CD4-positive, CD25-positive, alpha-beta regulatory T cell (primary cell): Measurements from ENCODE around the gene AGFG1. TPM values are rescaled to one million over a fixed set of nuclear protein-coding genes. Genes with fewer than 3 reads are reported as not detected.
A peak's percentile ranks its signal among the peaks of the same experiment; 100 is the strongest.

Experiments used
- ATAC-seq, 2 donors: fragments of 150-1000 bp; cut with Tn5 transposase; one replicate each; pipeline ENCODE4 v1.10.0; 2021; ENCODE audit warnings: low read depth in 2 of 2, moderate number of reproducible peaks in 2 of 2, moderate library complexity in 1 of 2
- DNase-seq, 3 donors: peaks; one replicate each; pipeline versions ENCODE4 v3.0.0 to v3.0.0-alpha.2; 2012 to 2022; ENCODE audit warnings: mixed read lengths in 1 of 3
- H3K27ac ChIP-seq: one replicate; pipeline ENCODE4 v1.7.0; 2013; ENCODE audit warnings: mild to moderate bottlenecking, low read length; ENCODE audit not compliant: insufficient read depth, poor library complexity, severe bottlenecking
- H3K27me3 ChIP-seq: one replicate; pipeline ENCODE4 v1.7.0; 2013; ENCODE audit warnings: low read length; ENCODE audit not compliant: control insufficient read depth, insufficient read depth
- H3K36me3 ChIP-seq: one replicate; pipeline ENCODE4 v1.7.0; 2013; ENCODE audit warnings: mild to moderate bottlenecking, low read length, moderate library complexity; ENCODE audit not compliant: control insufficient read depth, insufficient read depth
- H3K4me1 ChIP-seq: 2 replicates; pipeline ENCODE4 v1.7.0; 2013; ENCODE audit warnings: mild to moderate bottlenecking, low read length; ENCODE audit not compliant: insufficient read depth, control insufficient read depth, poor library complexity, severe bottlenecking
- H3K4me3 ChIP-seq: one replicate; pipeline ENCODE4 v1.7.0; 2013; ENCODE audit warnings: low read depth, mild to moderate bottlenecking, low read length, moderate library complexity
- H3K9me3 ChIP-seq, 2 experiments: 1 replicate in 1 of 2; 2 replicates in 1 of 2; pipeline ENCODE4 v1.7.0; 2013; ENCODE audit warnings: low read length in 2 of 2, mild to moderate bottlenecking in 1 of 2, moderate library complexity in 1 of 2; ENCODE audit not compliant: control insufficient read depth in 2 of 2
- H3K27ac Mint-ChIP-seq, 3 donors: one replicate each; pipeline ENCODE4 v1.8.0; 2020 to 2022; ENCODE audit warnings: mild to moderate bottlenecking in 3 of 3, mixed read lengths in 3 of 3, moderate library complexity in 2 of 3
- H3K27me3 Mint-ChIP-seq: one replicate; pipeline ENCODE4 v1.8.0; 2022; ENCODE audit warnings: mild to moderate bottlenecking, mixed read lengths
- H3K36me3 Mint-ChIP-seq: one replicate; pipeline ENCODE4 v1.8.0; 2020; ENCODE audit warnings: mixed read lengths
- H3K4me1 Mint-ChIP-seq, 4 donors: one replicate each; pipeline ENCODE4 v1.8.0; 2020 to 2022; ENCODE audit warnings: mixed read lengths in 4 of 4, mild to moderate bottlenecking in 1 of 4
- H3K4me3 Mint-ChIP-seq, 4 donors: one replicate each; pipeline ENCODE4 v1.8.0; 2020 to 2022; ENCODE audit warnings: mild to moderate bottlenecking in 4 of 4, mixed read lengths in 4 of 4, moderate library complexity in 3 of 4
- H3K9me3 Mint-ChIP-seq, 7 donors: one replicate each; pipeline ENCODE4 v1.8.0; 2020 to 2022; ENCODE audit warnings: mixed read lengths in 7 of 7, mild to moderate bottlenecking in 3 of 7, moderate library complexity in 2 of 7
- polyA plus RNA-seq, 4 donors: library from polyadenylated mRNA; unstranded; fragments of 300-500 nt; fragmentation: Illumina TruSeq; gene quantifications; one replicate each; pipeline ENCODE4 v1.2.3, GENCODE V29; 2021
- total RNA-seq: library from RNA; stranded (reverse); gene quantifications from one replicate; pipeline ENCODE4 v1.2.3, GENCODE V29; 2022

Gene AGFG1
- total and polyA plus RNA-seq, 5 donors from 2014 or later: 14.9 to 64.0 (median 24.7) TPM

GRCh38 chr2:227442639-227443038 lies 29.3 kb upstream of the AGFG1 start:
- no peak overlapping the region for H3K27ac ChIP-seq
- no peaks in the 10 kb centered on the region for H3K27me3 ChIP-seq
- Mint-ChIP-seq H3K4me3 (no peak overlapping the region), H3K27ac (no peak overlapping the region), H3K36me3 (no peaks in the 10 kb centered on the region), H3K27me3 (no peaks in the 10 kb centered on the region), H3K4me1 (no peaks in the 10 kb centered on the region), H3K9me3 (no peaks in the 10 kb centered on the region)
- DNase-seq (no peak), ATAC-seq (no peak)
- no peaks in the 10 kb centered on the region for H3K4me1 ChIP-seq
- no peaks in the 10 kb centered on the region for H3K9me3 ChIP-seq
- H3K36me3 ChIP-seq: no peaks in the 10 kb centered on the region
- H3K4me3 ChIP-seq: no peak overlapping the region

DNA sequence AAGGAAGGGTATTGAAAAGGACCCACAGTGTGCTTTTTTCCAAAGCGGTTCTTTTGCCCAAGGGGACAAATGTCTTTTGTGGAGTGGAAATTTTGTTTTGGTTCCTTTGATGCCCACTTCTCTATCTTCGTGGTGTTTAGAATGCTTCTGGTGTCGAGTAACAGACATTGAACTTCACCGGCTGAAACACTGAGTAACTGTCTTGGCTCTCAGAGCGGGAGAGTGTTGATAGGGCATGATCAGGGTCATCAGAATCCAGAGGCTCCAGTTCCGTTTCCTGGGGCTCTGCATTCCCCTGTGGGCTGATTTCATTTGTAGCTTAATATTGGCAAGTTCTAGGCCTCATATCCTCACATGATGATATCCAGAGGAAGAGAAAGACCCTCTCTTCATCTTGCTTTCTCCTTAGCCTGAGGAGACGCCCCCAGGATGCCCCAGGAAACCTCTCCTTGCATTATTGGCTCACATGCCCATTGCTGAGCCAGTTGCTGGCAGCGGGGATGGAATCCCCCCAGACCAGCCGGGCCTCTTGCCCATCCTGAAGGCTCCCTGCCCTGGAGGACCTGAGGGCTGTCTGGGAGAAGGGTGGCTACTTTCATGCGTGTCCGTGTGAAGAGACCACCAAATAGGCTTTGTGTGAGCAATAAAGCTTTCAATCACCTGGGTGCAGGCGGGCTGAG lies 27.9 kb upstream of the AGFG1 start:
- no peak for ATAC-seq
- Histone ChIP-seq H3K27ac (no peak overlapping the region), H3K9me3 (no peaks in the 10 kb centered on the region), H3K4me3 (no peak overlapping the region), H3K27me3 (no peaks in the 10 kb centered on the region), H3K4me1 (no peaks in the 10 kb centered on the region), H3K36me3 (no peaks in the 10 kb centered on the region)
- Mint-ChIP-seq H3K4me1 (no peaks in the 10 kb centered on the region), H3K27me3 (no peaks in the 10 kb centered on the region), H3K27ac (no peak overlapping the region), H3K4me3 (no peak overlapping the region), H3K9me3 (no peaks in the 10 kb centered on the region), H3K36me3 (no peaks in the 10 kb centered on the region)
- DNase-seq: no peak

GRCh38 chr2:227447606-227448005 lies 24.4 kb upstream of the AGFG1 start:
- H3K4me1 Mint-ChIP-seq: no peaks in the 10 kb centered on the region
- H3K36me3 Mint-ChIP-seq: no peaks in the 10 kb centered on the region
- no peaks in the 10 kb centered on the region for H3K27me3 ChIP-seq
- H3K27me3 Mint-ChIP-seq: no peaks in the 10 kb centered on the region
- H3K4me3 ChIP-seq: no peak overlapping the region
- ATAC-seq (no peak), DNase-seq (no peak)
- H3K27ac Mint-ChIP-seq: peak overlapping the region in 1 of 3 donors; percentile 40
- H3K9me3 Mint-ChIP-seq: no peaks in the 10 kb centered on the region
- no peaks in the 10 kb centered on the region for H3K9me3 ChIP-seq
- H3K27ac ChIP-seq: no peak overlapping the region
- no peaks in the 10 kb centered on the region for H3K36me3 ChIP-seq
- H3K4me3 Mint-ChIP-seq: no peak overlapping the region
- H3K4me1 ChIP-seq: no peaks in the 10 kb centered on the region

DNA sequence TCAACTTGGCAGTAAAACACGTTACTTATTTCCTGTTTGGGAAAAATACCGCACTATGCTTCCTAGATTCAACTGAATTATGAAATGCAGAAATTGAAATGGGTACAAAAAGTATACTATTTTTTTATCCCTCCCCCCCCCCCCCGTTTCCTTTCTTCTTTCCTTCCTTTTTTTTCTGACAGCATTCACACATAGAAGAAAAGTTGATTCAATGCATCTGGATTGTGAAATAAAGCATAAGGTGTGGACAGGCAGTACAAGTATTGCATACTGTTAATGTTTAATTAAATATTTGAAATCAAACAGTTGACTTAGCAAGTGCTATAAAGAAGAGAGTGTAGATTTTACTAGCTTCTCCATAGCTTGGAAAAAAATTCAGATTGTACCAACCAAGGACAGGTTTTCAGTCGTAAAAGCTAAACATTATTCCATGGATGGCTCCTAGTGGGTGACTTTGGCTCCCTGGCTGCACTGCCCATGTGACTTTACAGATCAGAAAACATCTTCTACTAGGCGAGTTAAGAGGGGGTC lies 21.6 kb upstream of the AGFG1 start:
- no peaks in the 10 kb centered on the region for H3K4me1 ChIP-seq
- H3K36me3 ChIP-seq: no peaks in the 10 kb centered on the region
- Mint-ChIP-seq H3K27me3 (no peaks in the 10 kb centered on the region), H3K36me3 (no peaks in the 10 kb centered on the region), H3K4me3 (no peak overlapping the region), H3K4me1 (peaks cover 0 to 3% (median 0%) of the 10 kb centered on the region in 4 donors), H3K9me3 (no peaks in the 10 kb centered on the region), H3K27ac (no peak overlapping the region)
- H3K27me3 ChIP-seq: no peaks in the 10 kb centered on the region
- H3K27ac ChIP-seq: no peak overlapping the region
- H3K4me3 ChIP-seq: no peak overlapping the region
- DNase-seq (no peak), ATAC-seq (no peak)
- H3K9me3 ChIP-seq: no peaks in the 10 kb centered on the region

DNA sequence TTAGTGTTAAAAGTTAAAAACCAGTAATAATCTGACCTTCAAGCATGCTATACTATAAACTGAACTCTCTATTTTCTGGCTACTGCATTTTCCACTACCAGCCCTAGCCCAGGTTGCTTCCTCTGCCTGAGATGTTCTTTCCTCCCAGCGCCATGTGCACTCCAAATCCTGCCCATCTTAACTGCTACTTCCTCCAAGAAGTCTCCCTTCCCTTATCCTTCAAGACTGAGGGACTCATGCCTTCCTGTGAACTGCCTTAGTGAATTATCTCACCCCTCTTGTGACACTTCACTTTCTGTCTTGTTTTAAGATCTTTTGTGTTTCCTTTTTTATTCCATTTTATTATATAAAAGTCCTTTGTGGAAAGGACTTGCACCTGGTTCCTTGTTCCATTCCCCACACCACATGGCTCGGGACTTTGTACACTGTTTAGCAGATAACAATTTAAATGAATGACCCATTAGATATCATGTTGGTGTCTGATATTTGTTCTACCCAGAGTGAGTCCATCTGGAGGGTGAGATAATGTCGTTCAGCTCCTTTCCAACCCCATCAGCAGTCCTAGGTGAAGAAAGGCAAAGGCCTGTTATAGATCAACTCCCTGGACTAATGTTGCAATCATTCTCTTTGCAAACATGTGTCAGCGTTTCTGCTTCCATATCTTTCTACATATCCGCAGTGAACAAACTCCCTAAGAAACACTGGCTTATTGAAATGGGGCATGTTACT lies 20.9 kb upstream of the AGFG1 start:
- ATAC-seq (no peak), DNase-seq (no peak)
- no peaks in the 10 kb centered on the region for H3K4me1 ChIP-seq
- H3K4me3 Mint-ChIP-seq: no peak overlapping the region
- no peak overlapping the region for H3K27ac Mint-ChIP-seq
- peaks cover 0 to 3% (median 0%) of the 10 kb centered on the region in 4 donors for H3K4me1 Mint-ChIP-seq
- H3K27me3 Mint-ChIP-seq: no peaks in the 10 kb centered on the region
- H3K4me3 ChIP-seq: no peak overlapping the region
- H3K9me3 ChIP-seq: no peaks in the 10 kb centered on the region
- H3K9me3 Mint-ChIP-seq: no peaks in the 10 kb centered on the region
- H3K27me3 ChIP-seq: no peaks in the 10 kb centered on the region
- no peak overlapping the region for H3K27ac ChIP-seq
- H3K36me3 Mint-ChIP-seq: no peaks in the 10 kb centered on the region
- no peaks in the 10 kb centered on the region for H3K36me3 ChIP-seq

DNA sequence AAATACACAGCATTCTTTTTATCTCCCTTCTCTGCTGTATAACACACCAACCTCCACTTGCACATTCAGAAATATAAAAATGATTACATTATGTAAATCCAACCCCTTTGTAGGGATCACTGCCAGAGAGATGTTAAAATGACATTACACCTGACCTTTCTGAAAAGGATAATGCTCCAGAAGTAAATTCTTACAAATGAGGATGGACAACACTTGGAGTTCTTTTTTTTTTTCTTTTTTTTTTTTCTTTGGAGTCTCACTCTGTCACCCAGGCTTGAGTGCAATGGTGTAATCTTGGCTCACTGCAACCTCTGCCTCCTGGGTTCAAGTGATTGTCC lies 20.3 kb upstream of the AGFG1 start:
- H3K36me3 ChIP-seq: no peaks in the 10 kb centered on the region
- H3K27me3 ChIP-seq: no peaks in the 10 kb centered on the region
- H3K27ac ChIP-seq: no peak overlapping the region
- H3K4me3 Mint-ChIP-seq: no peak overlapping the region
- peaks cover 0 to 3% (median 0%) of the 10 kb centered on the region in 4 donors for H3K4me1 Mint-ChIP-seq
- H3K4me3 ChIP-seq: no peak overlapping the region
- no peaks in the 10 kb centered on the region for H3K4me1 ChIP-seq
- no peak for ATAC-seq
- no peaks in the 10 kb centered on the region for H3K36me3 Mint-ChIP-seq
- H3K9me3 Mint-ChIP-seq: no peaks in the 10 kb centered on the region
- H3K27me3 Mint-ChIP-seq: no peaks in the 10 kb centered on the region
- H3K27ac Mint-ChIP-seq: no peak overlapping the region
- H3K9me3 ChIP-seq: no peaks in the 10 kb centered on the region
- no peak for DNase-seq

GRCh38 chr2:227453810-227454209 lies 18.1 kb upstream of the AGFG1 start:
- no peak overlapping the region for H3K27ac ChIP-seq
- H3K36me3 Mint-ChIP-seq: no peaks in the 10 kb centered on the region

More at GRCh38 chr2:227453810-227454209, 18.1 kb upstream of the AGFG1 start:
- Mint-ChIP-seq H3K9me3 (no peaks in the 10 kb centered on the region), H3K27ac (no peak overlapping the region), H3K27me3 (no peaks in the 10 kb centered on the region), H3K4me1 (peaks cover 0 to 7% (median under 1%) of the 10 kb centered on the region in 4 donors), H3K4me3 (no peak overlapping the region)
- Histone ChIP-seq H3K36me3 (no peaks in the 10 kb centered on the region), H3K4me1 (no peaks in the 10 kb centered on the region), H3K4me3 (no peak overlapping the region), H3K9me3 (no peaks in the 10 kb centered on the region), H3K27me3 (no peaks in the 10 kb centered on the region)
- DNase-seq (no peak), ATAC-seq (no peak)
